ENCODE measurements around the gene EVA1C. TPM values are rescaled to one million over a fixed set of nuclear protein-coding genes. Genes with fewer than 3 reads are reported as not detected.
"Not testable (repeated sequence)": the region's sequence is repeated elsewhere in the genome, so short reads cannot be mapped to it uniquely, and the experiment has no call there.

The EVA1C gene
- total and polyA plus RNA-seq, 10 of the 15 experiments (the other 5 are each of a cell fraction or from before 2014, with no cell fraction given) = 0.13 to 0.56 (median 0.34) TPM; not detected in 7

- no peak for TF ChIP-seq SREBF1 (IDR thresholded peaks at IDR 0.05; ENCODE audit: low read length)
- TF ChIP-seq POLR2AphosphoS5 (IDR thresholded peaks at IDR 0.05; ENCODE audit: low read length) = no peak
- no peak for TF ChIP-seq RAD51 (IDR thresholded peaks at IDR 0.05)
These were observed 23.0 kb upstream of the EVA1C start (continued) for GRCh38 chr21:32389337-32390015.

- H3K79me2 ChIP-seq (ENCODE audit: control insufficient read depth, insufficient read depth, low read length) = peaks cover 49% of the 10 kb centered on the region
- POLR2A ChIA-PET; H3K9ac ChIP-seq (ENCODE audit: control insufficient read depth, insufficient read depth, low read length); H2AFZ ChIP-seq (ENCODE audit: control insufficient read depth, low read depth, low read length); H3K36me3 ChIP-seq (ENCODE audit: control insufficient read depth in 2 of 2, insufficient read depth in 2 of 2, low read length in 1 of 2); H4K20me1 ChIP-seq (ENCODE audit: control insufficient read depth, insufficient read depth); H3K4me1 ChIP-seq (ENCODE audit: control insufficient read depth, insufficient read depth, low read length); ATAC-seq; H3K4me3 ChIP-seq; DNase-seq (ENCODE audit: low read depth, low spot score); H3K27ac ChIP-seq (ENCODE audit: control insufficient read depth, insufficient read depth); H3K4me2 ChIP-seq (ENCODE audit: control insufficient read depth, insufficient read depth); BruUV-seq (replicated peaks); RAD21 ChIA-PET (ENCODE audit: unreplicated experiment); H3K27me3 ChIP-seq (replicated peaks in 1 of 2; ENCODE audit: control insufficient read depth in 2 of 2, insufficient read depth in 2 of 2, low read length in 1 of 2); FAIRE-seq; intact Hi-C loops (cut with micrococcal nuclease; ENCODE audit: unreplicated experiment); H3K9me3 ChIP-seq (replicated peaks; ENCODE audit: control insufficient read depth, insufficient read depth, low read length): not testable (repeated sequence)
- ChIA-PET SMC1A (ENCODE audit: uncharacterized antibody, unreplicated experiment) (interaction anchor here (1.6 kb wide), 1 partner anchor 190 kb away, joined by 3 read pairs; no protein-coding TSS in a partner anchor), CTCF (interaction anchor here (1.0 kb wide), 1 partner anchor 655 kb away, joined by 3 read pairs; no protein-coding TSS in a partner anchor)
- in situ Hi-C loops (cut with MboI) = loop anchor here (25.0 kb wide), 1 partner anchor 1247 kb away; the partner anchor contains the start of genes CRYZL1 and ITSN1
- WGBS (ENCODE audit: insufficient coverage, insufficient replicate concordance, low lambda C conversion rate, missing lambda C conversion rate) = 96% methylated on average over 5 of the region's 11 CpGs
These were observed 21.8 kb upstream of the EVA1C start for GRCh38 chr21:32390537-32391224.

- no peaks in the 10 kb centered on the region for H3K9me3 ChIP-seq (replicated peaks; ENCODE audit: control insufficient read depth, insufficient read depth, low read length)
- TF ChIP-seq BCL3 (IDR thresholded peaks at IDR 0.05; ENCODE audit: borderline replicate concordance, insufficient read depth, low read depth, low read length, poor library complexity, severe bottlenecking) (no peak), BCLAF1 (IDR thresholded peaks at IDR 0.05) (no peak), NR2C2 (IDR thresholded peaks at IDR 0.05; ENCODE audit: borderline replicate concordance, control insufficient read depth, insufficient read length, low read depth) (no peak)
- H3K36me3 ChIP-seq (ENCODE audit: control insufficient read depth in 2 of 2, insufficient read depth in 2 of 2, low read length in 1 of 2) = peaks cover 0 to 7% of the 10 kb centered on the region in 2 experiments; a peak in 1 of 4 replicates
- WGBS (ENCODE audit: insufficient coverage, insufficient replicate concordance, low lambda C conversion rate, missing lambda C conversion rate) = 59% methylated on average over 4 of the region's 4 CpGs
- H3K79me2 ChIP-seq (ENCODE audit: control insufficient read depth, insufficient read depth, low read length) = peaks cover 49% of the 10 kb centered on the region
- DNase-seq (ENCODE audit: low read depth, low spot score) = no peak
- in situ Hi-C loops (cut with MboI) (loop anchor here (25.0 kb wide), 1 partner anchor 1246 kb away; the partner anchor contains the start of genes CRYZL1 and ITSN1), intact Hi-C loops (cut with micrococcal nuclease; ENCODE audit: unreplicated experiment) (no loop called here)
- H3K9ac ChIP-seq (ENCODE audit: control insufficient read depth, insufficient read depth, low read length) = peak overlapping the region; percentile 33; the same call in 1 of the 2 replicates
- H3K4me2 ChIP-seq (ENCODE audit: control insufficient read depth, insufficient read depth) = peak overlapping the region; percentile 39
- H3K27ac ChIP-seq (ENCODE audit: control insufficient read depth, insufficient read depth) = no peak overlapping the region
- H3K4me3 ChIP-seq = peak overlapping the region; percentile 91
- BruUV-seq (replicated peaks) = no TSS peak
- ChIA-PET CTCF (interaction anchor here (0.6 to 1.2 kb wide), 4 partner anchors 11 to 656 kb away, joined by 3 to 5 read pairs (median 3); no protein-coding TSS in a partner anchor), SMC1A (ENCODE audit: uncharacterized antibody, unreplicated experiment) (interaction anchor here (0.6 to 1.6 kb wide), 2 partner anchors 78 to 189 kb away, joined by 3 read pairs; no protein-coding TSS in a partner anchor), POLR2A (no interaction called here), RAD21 (ENCODE audit: unreplicated experiment) (no interaction called here)
- H2AFZ ChIP-seq (ENCODE audit: control insufficient read depth, low read depth, low read length) = no peak overlapping the region
- FAIRE-seq = no peak
- H3K4me1 ChIP-seq (ENCODE audit: control insufficient read depth, insufficient read depth, low read length) = no peaks in the 10 kb centered on the region
- no peak for ATAC-seq
- H4K20me1 ChIP-seq (ENCODE audit: control insufficient read depth, insufficient read depth) = no peaks in the 10 kb centered on the region
- no peaks in the 10 kb centered on the region for H3K27me3 ChIP-seq (replicated peaks in 1 of 2; ENCODE audit: control insufficient read depth in 2 of 2, insufficient read depth in 2 of 2, low read length in 1 of 2)
These were observed 20.8 kb upstream of the EVA1C start for GRCh38 chr21:32391755-32392154.
